ENCODE results near the gene ZMYND8.

- TF ChIP-seq POLR2A (IDR thresholded peaks at IDR 0.05) (no peak), POLR2AphosphoS5 (IDR thresholded peaks at IDR 0.05) (peak in 1 of 4 donors; percentile 27), EP300 (IDR thresholded peaks at IDR 0.05) (no peak), CTCF (IDR thresholded peaks at IDR 0.05) (no peak)
Observed at GRCh38 chr20:47235853-47236638, 120.5 kb downstream of the ZMYND8 start.
